GM23248 (cell line): Measurements from ENCODE around the gene ZNF264. TPM values are rescaled to one million over a fixed set of nuclear protein-coding genes. Genes with fewer than 3 reads are reported as not detected.
A peak's percentile ranks its signal among the peaks of the same experiment; 100 is the strongest.
"Not testable (repeated sequence)": the region's sequence is repeated elsewhere in the genome, so short reads cannot be mapped to it uniquely, and the experiment has no call there.

ENCODE experiments used
- DNase-seq: peaks from one replicate; pipeline ENCODE4 v3.0.0-alpha.2; 2015
- H2AFZ ChIP-seq: fragments of 200-600 bp; sonication (generic); 2 replicates; pipeline ENCODE4 v1.6.1; 2016; ENCODE audit warnings: antibody characterized with exemption
- H3F3A ChIP-seq: fragments of 200-600 bp; sonication (generic); 2 replicates; pipeline ENCODE4 v1.6.1; 2016; ENCODE audit warnings: mild to moderate bottlenecking, antibody characterized with exemption, mixed run types; ENCODE audit not compliant: insufficient read depth
- H3K27ac ChIP-seq: fragments of 200-600 bp; sonication (generic); 2 replicates; pipeline ENCODE4 v1.5.1; 2016; ENCODE audit warnings: mild to moderate bottlenecking
- H3K27me3 ChIP-seq: fragments of 200-600 bp; sonication (generic); replicated peaks from 2 replicates; pipeline ENCODE4 v1.6.1; 2016; ENCODE audit warnings: mild to moderate bottlenecking; ENCODE audit not compliant: insufficient read depth
- H3K36me3 ChIP-seq: fragments of 200-600 bp; sonication (generic); 2 replicates; pipeline ENCODE4 v1.6.1; 2016; ENCODE audit warnings: low read depth, mild to moderate bottlenecking
- H3K4me1 ChIP-seq: fragments of 200-600 bp; sonication (generic); 2 replicates; pipeline ENCODE4 v1.6.1; 2016; ENCODE audit warnings: mild to moderate bottlenecking; ENCODE audit not compliant: insufficient read depth
- H3K4me2 ChIP-seq: fragments of 200-600 bp; sonication (generic); one replicate; pipeline ENCODE4 v1.6.1; 2016; ENCODE audit warnings: mild to moderate bottlenecking; ENCODE audit not compliant: unreplicated experiment
- H3K4me3 ChIP-seq: fragments of 200-600 bp; sonication (generic); 2 replicates; pipeline ENCODE4 v1.5.1; 2016; ENCODE audit warnings: mild to moderate bottlenecking
- H3K79me2 ChIP-seq: fragments of 200-600 bp; sonication (generic); 2 replicates; pipeline ENCODE4 v1.6.1; 2016; ENCODE audit warnings: mild to moderate bottlenecking; ENCODE audit not compliant: insufficient read depth
- H3K9ac ChIP-seq: fragments of 200-600 bp; sonication (generic); 2 replicates; pipeline ENCODE4 v1.6.1; 2016; ENCODE audit warnings: mild to moderate bottlenecking
- H3K9me2 ChIP-seq: fragments of 200-600 bp; sonication (generic); 2 replicates; pipeline ENCODE4 v1.6.1; 2016; ENCODE audit warnings: mixed run types, mild to moderate bottlenecking, moderate library complexity; ENCODE audit not compliant: insufficient read depth
- H3K9me3 ChIP-seq: fragments of 200-600 bp; sonication (generic); one replicate; pipeline ENCODE4 v1.6.1; 2017; ENCODE audit warnings: low read depth
- H4K20me1 ChIP-seq: fragments of 200-600 bp; sonication (generic); 2 replicates; pipeline ENCODE4 v1.6.0; 2016; ENCODE audit not compliant: insufficient read depth
- EZH2 ChIP-seq: fragments of 200-600 bp; sonication (generic); IDR thresholded peaks from 2 replicates; pipeline ENCODE4 v1.6.1; 2018; ENCODE audit warnings: antibody characterized with exemption, mild to moderate bottlenecking; ENCODE audit not compliant: insufficient read depth, poor library complexity, severe bottlenecking
- EZH2phosphoT487 ChIP-seq: fragments of 200-600 bp; sonication (generic); IDR thresholded peaks from 2 replicates; pipeline ENCODE4 v1.6.1; 2018; ENCODE audit warnings: antibody characterized with exemption, moderate library complexity, mild to moderate bottlenecking, low read depth; ENCODE audit not compliant: insufficient read depth
- WGBS, 2 experiments: methylation state at CpG; one replicate each; pipeline ENCODE4 v1.1.6; 2015 to 2017; ENCODE audit warnings: low lambda C conversion rate in 2 of 2, low coverage in 1 of 2; ENCODE audit errors: missing lambda C conversion rate in 2 of 2; 5-methylcytosine and 5-hydroxymethylcytosine counted together
- in situ Hi-C: fragments of 300-500 bp; cut with MboI; formaldehyde crosslinking; loops from 2 replicates; pipeline ENCODE4 v1.15.0; 2020
- polyA plus RNA-seq: library from polyadenylated mRNA; unstranded; fragments of >200 nt; fragmentation: Nextera tagmentation; extraction: Ambion mirVana; gene quantifications from 2 replicates; pipeline ENCODE4 v1.2.1, GENCODE V29; 2016
- total RNA-seq: library from RNA; depleted of rRNA; stranded (reverse); fragments of >200 nt; shearing (Covaris generic); gene quantifications from 2 replicates; pipeline ENCODE4 v1.2.3, GENCODE V29; 2014

ZNF264 gene
- total and polyA plus RNA-seq, 2 experiments from 2014 or later: 3.8 to 23.5 TPM

- Histone ChIP-seq H3K27me3 (no peaks in the 10 kb centered on the region), H3K9ac (no peak overlapping the region), H3K4me2 (no peak overlapping the region), H2AFZ (no peak overlapping the region), H4K20me1 (no peaks in the 10 kb centered on the region), H3K4me1 (peaks cover 12% of the 10 kb centered on the region), H3K9me2 (no peaks in the 10 kb centered on the region), H3K9me3 (no peaks in the 10 kb centered on the region), H3F3A (no peaks in the 10 kb centered on the region), H3K79me2 (peaks cover 85% of the 10 kb centered on the region), H3K4me3 (no peak overlapping the region), H3K36me3 (peaks cover 23% of the 10 kb centered on the region; the same call in 1 of the 2 replicates), H3K27ac (no peak overlapping the region)
- DNase-seq: no peak
- WGBS, 2 experiments: 94 to 95% methylated on average over 5 of the region's 5 CpGs
- TF ChIP-seq EZH2 (no peak), EZH2phosphoT487 (no peak)
- in situ Hi-C loops: no loop called here
Observed at GRCh38 chr19:57245066-57245465, 53.8 kb downstream of the ZNF264 start.

GRCh38 chr19:57245959-57246358 is 54.7 kb downstream of the ZNF264 start:
- in situ Hi-C loops: no loop called here
- H4K20me1 ChIP-seq: no peaks in the 10 kb centered on the region
- H3K79me2 ChIP-seq: peaks cover 87% of the 10 kb centered on the region
- no peak overlapping the region for H2AFZ ChIP-seq
- no peak overlapping the region for H3K4me2 ChIP-seq
- H3K4me1 ChIP-seq: peaks cover 12% of the 10 kb centered on the region
- no peak overlapping the region for H3K9ac ChIP-seq
- no peaks in the 10 kb centered on the region for H3F3A ChIP-seq
- no peak overlapping the region for H3K27ac ChIP-seq
- DNase-seq: no peak
- H3K9me3 ChIP-seq: no peaks in the 10 kb centered on the region
- WGBS, 2 experiments: 97 to 99% methylated on average over 6 of the region's 6 CpGs
- peaks cover 29% of the 10 kb centered on the region; the same call in 1 of the 2 replicates for H3K36me3 ChIP-seq
- H3K4me3 ChIP-seq: no peak overlapping the region
- TF ChIP-seq EZH2: no peak
- no peak for TF ChIP-seq EZH2phosphoT487
- H3K27me3 ChIP-seq: no peaks in the 10 kb centered on the region
- H3K9me2 ChIP-seq: no peaks in the 10 kb centered on the region

- Histone ChIP-seq H3K79me2 (peaks cover 82% of the 10 kb centered on the region), H3K4me2 (no peak overlapping the region), H2AFZ (no peak overlapping the region), H3F3A (no peaks in the 10 kb centered on the region; the same call in 1 of the 2 replicates), H3K4me1 (no peaks in the 10 kb centered on the region), H3K4me3 (no peak overlapping the region), H3K9ac (no peak overlapping the region), H3K9me3 (no peaks in the 10 kb centered on the region), H3K27me3 (no peaks in the 10 kb centered on the region), H3K36me3 (peaks cover 55% of the 10 kb centered on the region), H4K20me1 (no peaks in the 10 kb centered on the region), H3K9me2 (no peaks in the 10 kb centered on the region), H3K27ac (no peak overlapping the region)
- in situ Hi-C loops: no loop called here
- no peak for DNase-seq
- WGBS, 2 experiments: 82 to 83% methylated on average over 6 of the region's 6 CpGs
- TF ChIP-seq EZH2: no peak
- no peak for TF ChIP-seq EZH2phosphoT487
Observed at GRCh38 chr19:57248646-57249045, 57.3 kb downstream of the ZNF264 start.

GRCh38 chr19:57249329-57249728 is 58.0 kb downstream of the ZNF264 start:
- peaks cover 82% of the 10 kb centered on the region for H3K79me2 ChIP-seq
- H3K4me1 ChIP-seq: no peaks in the 10 kb centered on the region
- no peaks in the 10 kb centered on the region for H3K27me3 ChIP-seq
- no peak for DNase-seq
- no peak overlapping the region for H3K4me2 ChIP-seq
- H3K9ac ChIP-seq: no peak overlapping the region
- H3K9me2 ChIP-seq: no peaks in the 10 kb centered on the region
- H3F3A ChIP-seq: no peaks in the 10 kb centered on the region; the same call in none of the 2 replicates
- no peak for TF ChIP-seq EZH2
- in situ Hi-C loops: no loop called here
- H3K9me3 ChIP-seq: no peaks in the 10 kb centered on the region
- H4K20me1 ChIP-seq: no peaks in the 10 kb centered on the region
- peaks cover 58% of the 10 kb centered on the region for H3K36me3 ChIP-seq
- H3K27ac ChIP-seq: no peak overlapping the region
- 79 to 82% methylated on average over 1 of the region's 1 CpG for WGBS, 2 experiments
- no peak overlapping the region for H3K4me3 ChIP-seq
- no peak overlapping the region for H2AFZ ChIP-seq

- DNase-seq: peak; percentile 12
- Histone ChIP-seq H3K36me3 (peaks cover 66% of the 10 kb centered on the region), H3K79me2 (peaks cover 82% of the 10 kb centered on the region)
- H3K27me3 ChIP-seq, H3F3A ChIP-seq, H3K4me1 ChIP-seq, H3K4me2 ChIP-seq, H3K27ac ChIP-seq, H3K9me3 ChIP-seq, H3K4me3 ChIP-seq, H4K20me1 ChIP-seq, H3K9ac ChIP-seq, H3K9me2 ChIP-seq, H2AFZ ChIP-seq, in situ Hi-C loops: not testable (repeated sequence)
- 94 to 97% methylated on average over 11 of the region's 11 CpGs for WGBS, 2 experiments
Observed at GRCh38 chr19:57253767-57254166, 62.5 kb downstream of the ZNF264 start.
